Astrocyte (in vitro differentiated cells and primary cell): ENCODE data around the gene FCER2.

Experiments used
- CTCF ChIP-seq: IDR thresholded peaks from 2 replicates; pipeline ENCODE4 v1.5.1; 2011; ENCODE audit warnings: low read depth, mild to moderate bottlenecking, inconsistent platforms, low read length, moderate library complexity; ENCODE audit not compliant: insufficient read depth
- EZH2 ChIP-seq: IDR thresholded peaks from 2 replicates; pipeline ENCODE4 v1.6.1; 2012; ENCODE audit warnings: mild to moderate bottlenecking, low read length, inconsistent platforms; ENCODE audit not compliant: insufficient read depth

- TF ChIP-seq CTCF (no peak), EZH2 (no peak)
Observed at GRCh38 chr19:7641290-7642276, 60.3 kb downstream of the FCER2 start.
